Ovary (tissue), 3 donors: ENCODE measurements around the gene TRPC1.
"Not testable (repeated sequence)": the region's sequence is repeated elsewhere in the genome, so short reads cannot be mapped to it uniquely, and the experiment has no call there.

Experiments
- CTCF ChIP-seq, 3 donors: fragments of 450-650 bp in 2 of 3; fragments of 200-600 bp in 1 of 3; IDR thresholded peaks; one replicate each; pipeline versions ENCODE4 v1.5.1 to v1.8.0; 2016 to 2022; ENCODE audit warnings: antibody characterized with exemption in 3 of 3, mild to moderate bottlenecking in 1 of 3
- POLR2A ChIP-seq: fragments of 450-650 bp; IDR thresholded peaks from one replicate; pipeline ENCODE4 v1.6.1; 2017; ENCODE audit warnings: antibody characterized with exemption, mild to moderate bottlenecking, moderate library complexity
- donor health status: DM: no; HTN: no; CAD: no.

GRCh38 chr3:142714882-142715281 is 9.0 kb upstream of the TRPC1 start:
- TF ChIP-seq CTCF (IDR thresholded peaks at IDR 0.05); POLR2A: not testable (repeated sequence)
